ENCODE results near the gene SEMA3A. TPM values are rescaled to one million over a fixed set of nuclear protein-coding genes. Genes with fewer than 3 reads are reported as not detected.

The SEMA3A gene
- total RNA-seq, 2 experiments from 2014 or later = 1.2 to 1.7 TPM

DNA sequence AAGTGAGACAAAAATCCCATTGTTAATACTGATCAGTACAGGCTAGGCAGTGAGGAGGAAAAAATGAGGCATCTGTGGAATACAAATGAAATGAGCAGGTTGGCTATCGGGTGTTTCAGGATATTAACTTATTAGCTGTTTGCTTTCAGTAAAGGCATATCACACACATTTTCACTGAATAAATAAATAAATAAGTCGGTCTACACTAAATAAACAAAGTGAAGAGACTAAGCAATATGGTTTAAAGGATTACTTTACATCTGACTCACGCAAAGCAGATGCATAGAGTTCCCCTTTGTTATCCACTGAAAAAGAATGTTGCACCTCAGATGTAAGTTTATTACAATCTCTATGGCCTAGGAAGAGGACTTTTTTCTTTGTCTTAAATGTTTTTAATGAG lies 6.3 kb upstream of the SEMA3A start:
- TF ChIP-seq CTCF (IDR thresholded peaks at IDR 0.05) = no peak
- H3K27ac Mint-ChIP-seq = no peak overlapping the region
- ChIA-PET POLR2A (no interaction called here), CTCF (no interaction called here)
- no peak for ATAC-seq
- H3K27me3 Mint-ChIP-seq = no peaks in the 10 kb centered on the region
- no peaks in the 10 kb centered on the region for H3K9me3 Mint-ChIP-seq
- intact Hi-C loops (cut with micrococcal nuclease) = no loop called here
- peaks cover 9% of the 10 kb centered on the region for H3K4me1 Mint-ChIP-seq (ENCODE audit: low read depth)
- DNase-seq = no peak
- no peak overlapping the region for H3K4me3 Mint-ChIP-seq
- no peaks in the 10 kb centered on the region for H3K36me3 Mint-ChIP-seq (ENCODE audit: low read depth)

GRCh38 chr7:84199216-84199615 lies 4.6 kb upstream of the SEMA3A start:
- ATAC-seq = no peak
- intact Hi-C loops (cut with micrococcal nuclease) = no loop called here

GRCh38 chr7:84196084-84196503 lies 1.5 kb upstream of the SEMA3A start:
- ATAC-seq = peak; percentile 42
- no peaks in the 10 kb centered on the region for H3K36me3 Mint-ChIP-seq (ENCODE audit: low read depth)
- no peaks in the 10 kb centered on the region for H3K9me3 Mint-ChIP-seq
- TF ChIP-seq CTCF (IDR thresholded peaks at IDR 0.05) = no peak
- no peak for DNase-seq
- ChIA-PET CTCF (interaction anchor here (2.1 kb wide), 1 partner anchor 260 kb away, joined by 9 read pairs; no protein-coding TSS in a partner anchor), POLR2A (no interaction called here)
- H3K27ac Mint-ChIP-seq = no peak overlapping the region
- no peak overlapping the region for H3K4me3 Mint-ChIP-seq
- peaks cover 27% of the 10 kb centered on the region for H3K4me1 Mint-ChIP-seq (ENCODE audit: low read depth)
- intact Hi-C loops (cut with micrococcal nuclease) = no loop called here
- H3K27me3 Mint-ChIP-seq = peaks cover 1% of the 10 kb centered on the region

More at GRCh38 chr7:84199216-84199615, 4.6 kb upstream of the SEMA3A start:
- no peak for DNase-seq
- no peak overlapping the region for H3K27ac Mint-ChIP-seq
- CTCF ChIA-PET = no interaction called here
- no peaks in the 10 kb centered on the region for H3K9me3 Mint-ChIP-seq
- H3K4me3 Mint-ChIP-seq = no peak overlapping the region
- TF ChIP-seq CTCF (IDR thresholded peaks at IDR 0.05) = no peak
- peaks cover 1% of the 10 kb centered on the region for H3K27me3 Mint-ChIP-seq
- POLR2A ChIA-PET = no interaction called here
- no peaks in the 10 kb centered on the region for H3K36me3 Mint-ChIP-seq (ENCODE audit: low read depth)
- H3K4me1 Mint-ChIP-seq (ENCODE audit: low read depth) = peaks cover 21% of the 10 kb centered on the region

GRCh38 chr7:84195295-84196060 lies 889 bp upstream of the SEMA3A start:
- Mint-ChIP-seq H3K4me1 (ENCODE audit: low read depth) (peaks cover 27% of the 10 kb centered on the region), H3K4me3 (peak overlapping the region; percentile 84), H3K9me3 (no peaks in the 10 kb centered on the region), H3K36me3 (ENCODE audit: low read depth) (no peaks in the 10 kb centered on the region), H3K27me3 (peaks cover 1% of the 10 kb centered on the region), H3K27ac (no peak overlapping the region)
- DNase-seq = no peak
- intact Hi-C loops (cut with micrococcal nuclease) = no loop called here
- ChIA-PET CTCF (interaction anchor here (2.1 kb wide), 1 partner anchor 259 kb away, joined by 9 read pairs; no protein-coding TSS in a partner anchor), POLR2A (no interaction called here)
- no peak for TF ChIP-seq CTCF (IDR thresholded peaks at IDR 0.05)
- no peak for ATAC-seq

DNA sequence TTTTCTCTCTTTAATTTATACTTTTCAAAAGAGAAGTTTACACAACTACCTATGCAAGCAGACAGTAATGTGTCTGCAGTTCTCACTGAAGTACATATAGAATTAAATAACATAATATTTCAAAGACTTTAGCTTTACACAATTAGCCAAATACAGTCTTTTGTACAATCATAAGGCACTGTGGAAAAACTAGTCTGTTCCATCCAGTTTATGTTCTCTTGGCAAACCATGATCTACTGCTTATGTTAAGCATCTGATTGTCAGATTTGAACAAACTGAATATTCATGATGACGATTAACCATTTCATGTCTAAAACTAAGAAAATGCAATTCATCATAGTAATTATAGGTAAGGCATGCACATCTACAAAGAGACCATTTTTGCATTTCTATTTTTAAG lies 842 bp downstream of the SEMA3A start:
- Mint-ChIP-seq H3K4me3 (peak overlapping the region; percentile 33), H3K27me3 (peaks cover 1% of the 10 kb centered on the region), H3K27ac (no peak overlapping the region), H3K36me3 (ENCODE audit: low read depth) (no peaks in the 10 kb centered on the region), H3K9me3 (no peaks in the 10 kb centered on the region), H3K4me1 (ENCODE audit: low read depth) (peaks cover 23% of the 10 kb centered on the region)
- intact Hi-C loops (cut with micrococcal nuclease) = no loop called here
- ChIA-PET POLR2A (no interaction called here), CTCF (no interaction called here)
- no peak for TF ChIP-seq CTCF (IDR thresholded peaks at IDR 0.05)
- ATAC-seq (no peak), DNase-seq (no peak)
